Testis (tissue), 2 donors: ENCODE results near the gene SYT11.

Source experiments
- POLR2A ChIP-seq: fragments of 450-650 bp; IDR thresholded peaks from one replicate; pipeline ENCODE4 v1.6.1; 2017; ENCODE audit warnings: antibody characterized with exemption, mild to moderate bottlenecking, moderate library complexity
- TF ChIP-seq, protein P1 (sequence below), 3 experiments: fragments of 450-650 bp in 2 of 3; fragments of 200-600 bp in 1 of 3; sonication (generic) in 1 of 3; IDR thresholded peaks; one replicate each; pipeline ENCODE4 v1.5.1; 2016 to 2019; ENCODE audit warnings: antibody characterized with exemption in 3 of 3, mild to moderate bottlenecking in 2 of 3, moderate library complexity in 1 of 3

DNA sequence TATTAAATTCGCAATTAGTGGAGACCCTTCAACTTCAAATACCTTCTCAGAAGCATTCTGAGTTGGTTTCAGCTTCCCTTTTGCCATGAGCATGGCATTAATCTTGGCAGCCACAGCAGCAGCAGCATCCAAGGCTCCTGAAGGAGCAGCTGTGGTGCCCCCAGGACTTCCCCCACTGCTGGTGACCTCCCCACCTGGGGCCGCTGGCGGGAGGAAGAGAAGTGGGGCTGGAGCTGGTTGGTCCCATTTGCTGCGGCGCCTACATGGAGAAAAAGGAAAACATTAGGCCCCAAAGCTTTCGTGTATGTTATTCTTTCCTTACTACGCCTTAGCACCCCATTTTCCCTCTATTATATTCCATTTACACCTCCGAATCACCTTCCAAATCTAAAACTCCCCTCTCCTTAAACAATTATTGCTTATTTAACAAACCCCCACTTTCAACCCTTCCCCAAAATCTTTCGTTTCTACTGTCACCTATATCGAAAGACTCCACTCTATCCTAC, 74.3 kb downstream of the SYT11 start:
- TF ChIP-seq, protein P1, sequence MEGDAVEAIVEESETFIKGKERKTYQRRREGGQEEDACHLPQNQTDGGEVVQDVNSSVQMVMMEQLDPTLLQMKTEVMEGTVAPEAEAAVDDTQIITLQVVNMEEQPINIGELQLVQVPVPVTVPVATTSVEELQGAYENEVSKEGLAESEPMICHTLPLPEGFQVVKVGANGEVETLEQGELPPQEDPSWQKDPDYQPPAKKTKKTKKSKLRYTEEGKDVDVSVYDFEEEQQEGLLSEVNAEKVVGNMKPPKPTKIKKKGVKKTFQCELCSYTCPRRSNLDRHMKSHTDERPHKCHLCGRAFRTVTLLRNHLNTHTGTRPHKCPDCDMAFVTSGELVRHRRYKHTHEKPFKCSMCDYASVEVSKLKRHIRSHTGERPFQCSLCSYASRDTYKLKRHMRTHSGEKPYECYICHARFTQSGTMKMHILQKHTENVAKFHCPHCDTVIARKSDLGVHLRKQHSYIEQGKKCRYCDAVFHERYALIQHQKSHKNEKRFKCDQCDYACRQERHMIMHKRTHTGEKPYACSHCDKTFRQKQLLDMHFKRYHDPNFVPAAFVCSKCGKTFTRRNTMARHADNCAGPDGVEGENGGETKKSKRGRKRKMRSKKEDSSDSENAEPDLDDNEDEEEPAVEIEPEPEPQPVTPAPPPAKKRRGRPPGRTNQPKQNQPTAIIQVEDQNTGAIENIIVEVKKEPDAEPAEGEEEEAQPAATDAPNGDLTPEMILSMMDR (IDR thresholded peaks at IDR 0.05), result no peak
- TF ChIP-seq POLR2A, result no peak
